Activated naive CD4-positive, alpha-beta T cell treated with anti-CD3 and anti-CD28 coated beads, Interleukin-2, amount 50 U/mL, for 16 hours (primary cell): ENCODE data around the gene CUL7.
"Not testable (repeated sequence)": the region's sequence is repeated elsewhere in the genome, so short reads cannot be mapped to it uniquely, and the experiment has no call there.

Experiments
- DNase-seq: peaks from one replicate; pipeline ENCODE4 v3.0.0-alpha.2; 2020

The CUL7 gene

DNA sequence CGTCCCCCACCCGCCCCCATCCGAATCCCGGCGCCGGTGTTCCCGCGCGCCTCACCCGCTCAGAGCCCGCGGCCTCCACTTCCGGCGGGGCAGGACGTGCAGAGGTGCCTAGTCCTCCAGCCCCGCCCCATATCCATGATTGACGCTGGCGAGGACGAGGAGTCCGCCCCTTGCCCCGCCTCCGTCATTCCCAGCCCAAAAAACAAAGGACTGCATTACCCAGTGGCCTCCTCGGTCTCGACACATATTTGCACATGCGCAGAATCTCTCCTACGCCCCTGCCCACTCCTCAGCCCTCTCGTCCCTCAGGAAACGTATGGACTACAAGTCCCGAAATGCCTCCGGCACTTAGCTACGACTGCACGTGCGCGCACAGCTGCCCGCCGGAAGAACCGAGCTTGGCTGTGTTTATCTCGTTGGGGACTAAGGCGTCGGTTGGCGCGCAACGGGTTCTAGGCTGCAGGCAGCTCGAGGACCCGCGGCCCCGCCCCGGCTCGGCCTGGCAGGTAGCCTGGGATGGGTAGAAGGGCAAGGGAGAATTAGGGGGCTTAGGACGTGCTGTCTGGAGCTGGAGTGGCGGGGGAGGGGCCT is 39.7 kb downstream of the CUL7 start, which contains the start of the genes KLHDC3 and MEA1:
TSS of gene KLHDC3 (plus strand) at position 407 of the 591 bp plus-strand sequence. CDS start 2,944 bp downstream, outside the sequence.
TSS of gene MEA1 (minus strand) at position 104 of the 591 bp plus-strand sequence. CDS start 133 bp downstream, outside the sequence.
- peak; percentile 99 for DNase-seq

DNA sequence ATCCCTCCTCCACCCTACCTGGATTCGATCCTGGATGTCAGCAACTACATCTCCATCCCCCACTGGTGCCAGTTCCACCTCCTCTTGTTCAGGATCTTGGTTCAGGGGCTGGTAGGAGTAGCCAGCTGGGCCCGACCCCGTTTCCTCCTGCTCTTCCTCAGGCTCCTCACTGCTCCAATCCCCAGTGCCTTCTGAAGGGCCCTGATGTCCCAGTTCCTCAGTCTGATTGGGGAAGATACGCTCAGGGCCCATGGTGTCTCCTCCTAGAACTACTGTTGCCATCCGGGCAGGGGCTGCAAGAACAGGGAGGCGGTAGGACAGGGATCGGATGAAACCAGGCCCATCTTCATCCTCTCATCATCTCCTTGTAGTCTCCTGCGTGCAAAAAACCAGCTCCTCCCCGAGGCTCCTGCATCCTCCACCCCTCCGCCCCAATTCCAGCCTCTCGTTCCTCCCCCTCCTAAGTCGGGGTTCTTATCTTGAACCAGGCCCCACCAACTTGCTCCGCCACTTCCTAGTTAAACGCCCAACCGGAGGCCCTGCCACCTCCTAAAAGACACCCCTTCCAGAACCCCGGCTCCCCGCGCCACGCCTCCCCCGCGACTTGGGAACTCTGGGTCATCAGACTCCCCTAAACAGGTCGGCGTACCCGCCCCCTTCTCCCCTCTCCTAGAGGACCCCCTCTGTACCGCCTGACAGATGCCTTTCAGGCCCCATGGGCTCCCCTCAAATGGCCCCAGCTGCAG is 40.4 kb downstream of the CUL7 start:
- no peak for DNase-seq

DNA sequence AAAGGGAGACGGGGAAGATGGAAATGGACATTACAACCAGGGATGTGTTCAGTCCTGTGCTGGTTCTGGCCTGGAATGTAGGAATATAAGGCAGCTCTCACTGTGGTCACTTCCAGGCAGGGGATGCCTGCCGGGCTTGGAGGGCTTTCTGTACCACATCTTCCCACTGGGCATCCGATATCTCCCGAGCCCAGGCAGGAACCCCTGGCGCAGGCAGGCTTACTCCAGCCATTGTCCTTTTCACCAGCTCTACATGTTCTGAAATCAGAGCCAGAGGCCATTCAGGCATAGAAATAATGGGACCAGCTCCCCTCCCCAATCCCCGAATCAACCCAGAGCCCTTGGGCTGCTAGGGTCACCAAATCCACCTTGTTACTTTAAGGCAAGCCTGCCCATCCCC is 41.3 kb downstream of the CUL7 start:
- no peak for DNase-seq

DNA sequence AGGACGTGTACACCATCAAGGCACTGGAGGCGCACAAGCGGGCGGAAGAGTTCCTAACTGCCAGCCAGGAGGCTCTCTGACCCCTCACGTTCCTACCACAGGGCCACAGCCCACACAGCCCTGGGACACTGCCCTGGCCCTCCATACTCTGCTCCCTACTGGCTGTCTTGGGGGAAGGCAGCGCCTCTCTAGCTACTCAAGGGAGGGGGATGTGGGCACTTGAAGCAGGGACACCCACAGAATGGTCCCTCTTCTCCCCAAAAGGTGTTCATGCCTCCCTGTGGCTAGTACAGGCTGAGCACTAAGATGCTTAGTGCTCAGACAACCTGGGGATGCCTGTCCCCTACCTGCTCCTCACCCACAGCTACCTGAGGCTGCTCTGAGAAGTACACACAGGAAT is 42.4 kb downstream of the CUL7 start:
- DNase-seq, result no peak

DNA sequence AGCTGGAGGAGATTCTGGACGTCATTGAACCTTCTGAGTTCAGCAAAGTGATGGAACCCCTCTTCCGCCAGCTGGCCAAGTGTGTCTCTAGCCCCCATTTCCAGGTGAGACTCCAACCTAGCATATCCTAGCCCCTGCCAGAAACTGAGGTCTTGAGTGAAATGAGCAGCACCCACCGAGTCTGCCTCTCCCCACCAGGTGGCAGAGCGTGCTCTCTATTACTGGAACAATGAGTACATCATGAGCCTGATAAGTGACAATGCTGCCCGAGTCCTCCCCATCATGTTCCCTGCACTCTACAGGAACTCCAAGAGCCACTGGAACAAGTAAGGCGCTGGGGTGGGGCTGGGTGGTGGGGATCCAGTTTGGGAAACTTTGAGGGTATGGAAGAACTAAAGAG is 44.5 kb downstream of the CUL7 start:
- DNase-seq, result peak; percentile 49

DNA sequence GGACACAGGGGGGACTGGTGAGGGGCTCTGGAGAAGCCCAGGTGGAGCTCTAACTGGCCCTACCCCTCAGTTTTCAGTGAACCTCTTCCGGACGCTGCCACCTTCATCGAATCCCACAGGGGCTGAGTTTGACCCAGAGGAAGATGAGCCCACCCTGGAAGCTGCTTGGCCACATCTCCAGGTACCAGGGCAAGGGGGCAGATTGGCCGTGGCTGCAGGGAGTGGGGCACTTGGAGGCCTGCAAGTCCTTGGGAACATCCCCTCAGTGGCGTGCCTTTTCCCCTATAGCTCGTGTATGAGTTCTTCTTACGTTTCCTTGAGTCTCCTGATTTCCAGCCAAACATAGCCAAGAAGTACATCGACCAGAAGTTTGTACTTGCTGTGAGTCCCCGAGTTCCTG is 46.5 kb downstream of the CUL7 start:
- no peak for DNase-seq

DNA sequence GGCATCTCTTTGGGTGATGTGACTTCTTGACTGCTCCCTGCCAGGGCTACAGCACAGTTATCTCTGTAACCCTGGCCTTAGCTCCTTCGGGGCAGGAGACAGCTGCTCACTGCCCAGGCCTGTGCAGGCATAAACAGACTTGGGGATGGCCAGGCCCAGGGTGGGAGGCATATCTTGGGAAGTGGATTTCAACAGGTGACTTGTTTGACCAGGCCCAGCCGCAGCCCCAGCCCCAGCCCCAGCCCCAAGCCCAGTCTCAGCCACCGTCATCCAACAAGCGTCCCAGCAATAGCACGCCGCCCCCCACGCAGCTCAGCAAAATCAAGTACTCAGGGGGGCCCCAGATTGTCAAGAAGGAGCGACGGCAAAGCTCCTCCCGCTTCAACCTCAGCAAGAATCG is 47.4 kb downstream of the CUL7 start:
- DNase-seq, result no peak

DNA sequence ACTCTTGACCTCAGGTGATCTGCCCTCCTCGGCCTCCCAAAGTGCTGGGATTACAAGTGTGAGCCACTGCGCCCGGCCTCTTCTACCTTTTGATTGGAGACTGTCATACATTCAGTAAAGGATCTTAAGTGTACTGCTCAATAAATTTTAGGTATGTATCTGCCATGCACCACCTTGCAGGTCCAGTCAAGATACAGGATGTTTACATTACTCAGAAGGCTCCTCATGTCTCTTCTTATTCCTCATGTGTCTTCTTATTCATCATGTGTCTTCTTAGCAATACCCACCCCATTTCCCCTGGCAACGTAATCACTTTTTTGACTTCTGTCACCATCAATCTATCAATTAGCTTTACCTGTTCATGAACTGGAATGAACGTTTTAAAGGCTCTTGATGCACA is 47.8 kb downstream of the CUL7 start:
- no peak for DNase-seq

DNA sequence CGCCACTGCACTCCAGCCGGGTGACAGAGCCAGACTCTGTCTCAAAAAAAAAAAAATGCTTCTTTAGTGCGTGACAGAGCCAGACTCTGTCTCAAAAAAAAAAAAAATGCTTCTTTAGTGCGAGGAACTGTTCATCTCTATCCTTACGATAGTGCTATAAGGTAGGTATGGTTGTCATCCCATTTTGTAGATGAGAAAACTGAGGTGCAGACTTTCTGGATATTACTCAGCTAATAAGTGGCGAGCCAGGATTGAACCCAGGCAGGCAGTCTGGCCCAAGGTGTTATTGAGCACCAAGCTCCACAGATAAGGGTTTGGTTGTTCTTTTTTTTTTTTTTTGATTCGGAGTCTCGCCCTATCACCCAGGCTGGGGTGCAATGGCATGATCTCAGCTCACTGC is 51.8 kb downstream of the CUL7 start:
- no peak for DNase-seq

DNA sequence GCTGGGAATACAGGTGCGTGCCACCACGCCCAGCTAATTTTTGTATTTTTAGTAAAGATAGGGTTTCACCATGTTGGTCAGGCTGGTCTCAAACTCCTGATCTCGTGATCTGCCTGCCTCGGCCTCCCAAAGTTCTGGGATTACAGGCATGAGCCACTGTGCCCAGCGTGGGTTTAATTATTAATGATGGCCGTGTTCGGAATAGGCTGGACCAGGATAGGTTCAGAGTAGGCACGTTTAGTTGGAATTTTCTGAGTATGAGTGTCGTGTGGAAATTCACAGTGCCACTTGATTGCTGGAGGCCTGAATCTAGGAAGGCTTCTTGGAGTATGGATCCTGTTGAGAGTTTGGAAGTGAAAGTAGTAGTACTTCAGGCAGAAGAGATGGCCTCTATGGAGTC is 55.4 kb downstream of the CUL7 start:
- not testable (repeated sequence) for DNase-seq

DNA sequence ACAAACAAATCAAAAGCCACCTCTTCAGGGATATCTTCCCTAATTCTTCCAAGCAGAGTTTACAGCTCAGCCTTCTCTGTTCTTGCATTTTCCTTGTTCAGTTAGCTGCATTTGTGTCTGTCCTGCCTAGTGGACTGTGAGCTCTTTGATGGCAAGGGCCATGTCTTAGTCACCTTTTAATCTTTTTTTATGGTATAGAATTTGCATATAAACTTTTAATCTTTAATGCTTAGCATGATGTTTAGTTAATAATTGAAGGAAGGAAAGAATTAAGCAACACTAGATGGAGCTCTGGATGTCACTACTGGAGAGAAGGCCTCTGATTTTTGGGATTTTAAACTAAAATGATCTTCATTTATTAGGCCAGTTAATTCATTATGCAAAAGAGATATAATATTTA is 57.1 kb downstream of the CUL7 start:
- no peak for DNase-seq

DNA sequence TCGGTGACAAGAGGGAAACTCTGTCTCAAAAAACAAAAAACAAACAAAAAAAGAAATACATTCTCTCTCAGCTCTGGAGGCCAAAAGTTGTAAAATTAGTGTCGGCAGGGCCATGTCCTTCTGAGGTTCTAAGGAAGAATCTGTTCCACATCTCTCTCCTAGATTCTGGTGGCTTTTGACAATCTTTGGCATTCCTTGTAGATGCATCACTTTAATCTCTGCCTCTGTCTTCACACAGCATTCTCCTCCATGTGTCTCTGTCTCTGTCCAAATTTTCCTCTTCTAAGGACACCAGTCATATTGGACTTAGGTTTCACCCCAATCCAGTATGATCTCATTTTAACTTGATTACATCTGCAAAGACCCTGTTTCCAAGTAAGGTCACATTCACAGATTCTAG is 60.2 kb downstream of the CUL7 start:
- DNase-seq, result no peak

DNA sequence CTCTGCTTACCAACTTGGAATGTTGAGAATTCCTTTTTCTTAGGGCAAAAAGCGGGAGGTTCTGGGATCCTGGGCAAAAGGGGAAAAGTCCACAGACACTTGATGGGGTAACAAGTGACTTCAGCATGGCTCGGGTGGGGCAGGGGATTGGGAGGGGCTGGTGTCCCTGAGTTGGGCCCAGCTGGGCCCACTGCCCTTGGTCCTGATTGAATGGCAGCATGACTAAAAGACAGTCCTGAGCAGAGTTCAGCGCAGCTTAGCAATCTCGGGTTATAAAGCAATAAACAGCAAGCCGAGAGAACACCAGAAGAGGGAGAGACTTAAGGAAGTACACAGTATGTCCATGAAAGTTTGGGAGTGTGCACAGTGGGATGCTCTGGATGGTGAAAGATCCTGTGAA is 63.7 kb downstream of the CUL7 start:
- no peak for DNase-seq

DNA sequence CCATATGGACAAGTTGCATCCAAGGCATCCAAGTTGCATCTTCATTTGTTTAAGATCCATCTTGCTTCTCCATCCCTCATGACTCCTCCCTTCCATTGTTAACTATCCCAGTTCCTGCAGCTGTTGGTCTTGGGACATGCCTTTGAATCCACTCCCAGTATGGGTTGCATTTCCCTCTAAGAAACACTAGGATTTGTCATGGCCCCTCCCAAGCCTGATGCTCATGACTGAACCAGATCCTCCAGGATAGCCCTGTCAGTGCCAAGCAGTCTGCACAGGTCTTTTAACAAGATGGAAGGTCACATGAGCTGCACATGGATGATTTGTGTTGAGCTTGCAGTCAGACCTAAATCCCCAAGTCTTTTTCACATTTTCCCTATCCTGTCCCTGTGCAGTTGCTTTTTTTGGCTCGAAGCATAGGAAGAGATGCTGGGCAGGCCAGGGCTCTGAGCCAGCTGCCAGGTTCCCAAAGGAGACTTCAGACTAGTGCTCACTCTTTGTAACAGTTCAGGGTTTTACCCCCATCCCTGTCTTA is 65.1 kb downstream of the CUL7 start:
- DNase-seq, result no peak
